ENCODE data around the gene HS6ST3.

The HS6ST3 gene

GRCh38 chr13:96741779-96742178 is 651.9 kb downstream of the HS6ST3 start:
- H3K4me3 ChIP-seq (ENCODE audit: low read length): no peak overlapping the region
- H3K36me3 ChIP-seq (ENCODE audit: insufficient read depth, low read length): no peaks in the 10 kb centered on the region
- no peak overlapping the region for H3K27ac ChIP-seq (ENCODE audit: low read depth, low read length)
- peaks cover 5% of the 10 kb centered on the region; the same call in 1 of the 2 replicates for H3K4me1 ChIP-seq (ENCODE audit: insufficient read depth, low read length)
- H3K27me3 ChIP-seq (ENCODE audit: insufficient read depth, low read length): no peaks in the 10 kb centered on the region
- WGBS: 88% methylated on average over 1 of the region's 3 CpGs
- H3K9ac ChIP-seq (ENCODE audit: low read depth, low read length): no peak overlapping the region
- H3K9me3 ChIP-seq (ENCODE audit: insufficient read depth, low read depth, low read length): no peaks in the 10 kb centered on the region

DNA sequence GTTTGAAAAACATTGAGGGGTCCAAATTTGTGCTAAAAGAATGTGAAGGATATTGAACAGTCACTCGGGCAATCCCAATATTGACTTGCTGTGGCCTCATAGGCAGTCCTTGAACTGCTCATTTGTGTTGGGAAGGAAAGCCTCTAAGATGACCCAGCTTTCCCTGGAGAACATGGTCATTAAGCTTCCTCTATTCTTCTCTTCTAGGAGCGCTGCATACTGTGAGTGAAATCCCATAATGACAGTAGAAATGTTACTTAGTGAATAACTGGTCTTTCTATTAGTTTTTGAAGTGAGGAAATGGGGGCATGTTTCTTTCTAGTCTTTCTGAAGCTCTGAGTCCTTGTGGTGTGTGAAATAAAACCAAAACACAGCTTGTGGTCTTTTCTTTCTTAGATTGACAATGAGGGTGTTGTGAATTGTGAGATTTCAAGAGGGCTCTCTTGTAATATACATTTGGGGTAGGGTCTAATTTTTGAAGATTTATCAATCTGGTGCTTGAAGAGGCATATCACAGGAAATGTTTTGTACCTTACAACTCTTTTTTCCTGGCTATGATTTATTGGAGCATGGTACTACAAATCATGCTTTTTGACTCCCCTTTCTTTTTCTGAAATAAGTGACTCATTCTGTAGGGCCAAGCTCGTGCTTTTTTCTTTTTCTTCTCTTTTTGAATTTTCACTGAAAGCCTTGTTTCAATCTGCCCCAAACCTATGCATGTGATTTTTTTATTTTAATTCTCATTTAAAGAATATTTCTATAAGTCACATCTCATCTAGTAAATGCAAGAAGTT is 653.6 kb downstream of the HS6ST3 start:
- 92% methylated on average over 3 of the region's 3 CpGs for WGBS

GRCh38 chr13:96744367-96745331 is 654.7 kb downstream of the HS6ST3 start:
- no peak overlapping the region for H3K4me3 ChIP-seq (ENCODE audit: low read length)
- H3K27ac ChIP-seq (ENCODE audit: low read depth, low read length): no peak overlapping the region
- H3K4me1 ChIP-seq (ENCODE audit: insufficient read depth, low read length): peaks cover 5% of the 10 kb centered on the region; the same call in 1 of the 2 replicates
- no peak overlapping the region for H3K9ac ChIP-seq (ENCODE audit: low read depth, low read length)
- 94% methylated on average over 5 of the region's 5 CpGs for whole genome bisulfite sequencing
- H3K27me3 ChIP-seq (ENCODE audit: insufficient read depth, low read length): no peaks in the 10 kb centered on the region
- no peaks in the 10 kb centered on the region for H3K36me3 ChIP-seq (ENCODE audit: insufficient read depth, low read length)
- H3K9me3 ChIP-seq (ENCODE audit: insufficient read depth, low read depth, low read length): no peaks in the 10 kb centered on the region

More for the DNA sequence above, 653.6 kb downstream of the HS6ST3 start:
- no peaks in the 10 kb centered on the region for H3K9me3 ChIP-seq (ENCODE audit: insufficient read depth, low read depth, low read length)
- peaks cover 5% of the 10 kb centered on the region; the same call in 1 of the 2 replicates for H3K4me1 ChIP-seq (ENCODE audit: insufficient read depth, low read length)
- no peaks in the 10 kb centered on the region for H3K36me3 ChIP-seq (ENCODE audit: insufficient read depth, low read length)
- no peak overlapping the region for H3K9ac ChIP-seq (ENCODE audit: low read depth, low read length)
- H3K27ac ChIP-seq (ENCODE audit: low read depth, low read length): no peak overlapping the region
- no peaks in the 10 kb centered on the region for H3K27me3 ChIP-seq (ENCODE audit: insufficient read depth, low read length)
- no peak overlapping the region for H3K4me3 ChIP-seq (ENCODE audit: low read length)

DNA sequence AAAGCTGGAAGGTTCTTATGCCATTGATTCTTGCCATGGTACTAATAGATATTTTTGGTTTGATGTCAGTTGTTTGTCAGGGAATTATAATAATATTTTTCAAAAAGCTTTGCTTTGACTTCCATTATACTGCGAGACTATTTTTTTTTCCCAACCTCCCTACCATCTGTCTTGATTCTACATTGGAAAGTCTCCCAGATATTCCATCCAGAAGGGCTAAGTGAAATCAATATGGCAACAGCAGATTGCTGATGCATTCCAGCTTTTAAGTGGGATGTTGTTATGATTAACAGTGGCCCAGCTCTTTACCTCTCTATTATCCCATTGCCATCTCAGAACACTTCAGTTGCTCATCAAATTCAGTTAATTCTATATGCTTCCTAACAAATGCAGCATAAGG is 657.0 kb downstream of the HS6ST3 start:
- Histone ChIP-seq H3K27me3 (ENCODE audit: insufficient read depth, low read length) (no peaks in the 10 kb centered on the region), H3K27ac (ENCODE audit: low read depth, low read length) (no peak overlapping the region), H3K9ac (ENCODE audit: low read depth, low read length) (no peak overlapping the region), H3K36me3 (ENCODE audit: insufficient read depth, low read length) (no peaks in the 10 kb centered on the region), H3K4me3 (ENCODE audit: low read length) (no peak overlapping the region), H3K9me3 (ENCODE audit: insufficient read depth, low read depth, low read length) (no peaks in the 10 kb centered on the region), H3K4me1 (ENCODE audit: insufficient read depth, low read length) (peaks cover 5% of the 10 kb centered on the region; the same call in 1 of the 2 replicates)
- WGBS: 95% methylated on average over 1 of the region's 1 CpG

GRCh38 chr13:96749825-96750224 is 659.9 kb downstream of the HS6ST3 start:
- Histone ChIP-seq H3K4me3 (ENCODE audit: low read length) (no peak overlapping the region), H3K4me1 (ENCODE audit: insufficient read depth, low read length) (no peaks in the 10 kb centered on the region), H3K36me3 (ENCODE audit: insufficient read depth, low read length) (no peaks in the 10 kb centered on the region), H3K9me3 (ENCODE audit: insufficient read depth, low read depth, low read length) (no peaks in the 10 kb centered on the region), H3K27ac (ENCODE audit: low read depth, low read length) (no peak overlapping the region), H3K27me3 (ENCODE audit: insufficient read depth, low read length) (no peaks in the 10 kb centered on the region), H3K9ac (ENCODE audit: low read depth, low read length) (no peak overlapping the region)

DNA sequence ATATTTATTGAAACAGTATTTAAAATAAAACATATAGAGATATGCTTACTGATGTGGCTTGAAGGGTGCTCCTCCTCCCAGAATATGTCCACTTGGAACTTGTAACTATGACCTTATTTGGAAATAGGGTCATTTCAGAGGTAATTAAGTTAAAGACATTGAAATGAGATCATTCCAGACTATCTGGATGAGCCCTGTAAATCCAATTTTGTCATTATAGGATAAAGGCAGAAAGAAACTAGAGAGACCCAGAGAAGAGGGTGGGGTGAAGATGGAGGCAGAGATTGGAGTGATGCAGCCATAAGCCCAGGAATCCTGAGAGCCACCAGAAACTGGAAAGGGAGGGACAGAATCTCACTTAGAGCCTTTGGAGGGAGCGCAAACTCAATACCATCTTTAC is 661.2 kb downstream of the HS6ST3 start:
- Histone ChIP-seq H3K4me1 (ENCODE audit: insufficient read depth, low read length) (no peaks in the 10 kb centered on the region), H3K27ac (ENCODE audit: low read depth, low read length) (no peak overlapping the region), H3K9me3 (ENCODE audit: insufficient read depth, low read depth, low read length) (peaks cover under 1% of the 10 kb centered on the region; the same call in 1 of the 2 replicates), H3K27me3 (ENCODE audit: insufficient read depth, low read length) (no peaks in the 10 kb centered on the region), H3K4me3 (ENCODE audit: low read length) (no peak overlapping the region), H3K9ac (ENCODE audit: low read depth, low read length) (no peak overlapping the region), H3K36me3 (ENCODE audit: insufficient read depth, low read length) (no peaks in the 10 kb centered on the region)
- 100% methylated on average over 1 of the region's 1 CpG for WGBS

DNA sequence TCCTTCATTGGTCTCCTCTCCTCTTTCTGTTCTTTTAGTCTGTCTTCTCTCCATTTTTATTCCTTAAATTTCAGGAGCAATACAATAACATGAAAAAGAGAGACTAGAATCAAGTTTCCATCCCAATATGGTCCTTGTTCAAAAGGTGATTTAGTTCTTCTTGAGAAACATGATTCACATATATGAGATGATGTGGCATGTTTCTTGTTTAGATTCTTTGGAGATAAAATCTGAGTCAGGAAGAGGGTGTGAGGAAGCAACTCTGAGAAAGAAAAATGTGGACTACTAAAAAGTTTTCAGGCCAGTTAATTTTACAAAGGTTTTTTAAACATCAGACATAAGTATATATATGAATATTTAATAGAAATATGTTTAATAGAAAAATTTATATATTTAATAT is 673.0 kb downstream of the HS6ST3 start:
- Histone ChIP-seq H3K9ac (ENCODE audit: low read depth, low read length) (no peak overlapping the region), H3K27ac (ENCODE audit: low read depth, low read length) (no peak overlapping the region), H3K36me3 (ENCODE audit: insufficient read depth, low read length) (no peaks in the 10 kb centered on the region), H3K4me1 (ENCODE audit: insufficient read depth, low read length) (peaks cover 13% of the 10 kb centered on the region; the same call in 1 of the 2 replicates), H3K27me3 (ENCODE audit: insufficient read depth, low read length) (no peaks in the 10 kb centered on the region), H3K9me3 (ENCODE audit: insufficient read depth, low read depth, low read length) (no peaks in the 10 kb centered on the region), H3K4me3 (ENCODE audit: low read length) (no peak overlapping the region)

- no peak overlapping the region for H3K9ac ChIP-seq (ENCODE audit: low read depth, low read length)
- H3K36me3 ChIP-seq (ENCODE audit: insufficient read depth, low read length): no peaks in the 10 kb centered on the region
- H3K9me3 ChIP-seq (ENCODE audit: insufficient read depth, low read depth, low read length): no peaks in the 10 kb centered on the region
- 90% methylated on average over 3 of the region's 3 CpGs for WGBS
- no peak overlapping the region for H3K27ac ChIP-seq (ENCODE audit: low read depth, low read length)
- peaks cover 33% of the 10 kb centered on the region for H3K4me1 ChIP-seq (ENCODE audit: insufficient read depth, low read length)
- H3K4me3 ChIP-seq (ENCODE audit: low read length): no peak overlapping the region
- no peaks in the 10 kb centered on the region for H3K27me3 ChIP-seq (ENCODE audit: insufficient read depth, low read length)
These were observed 676.4 kb downstream of the HS6ST3 start for GRCh38 chr13:96766306-96766705.

- no peak overlapping the region for H3K4me3 ChIP-seq (ENCODE audit: low read length)
- no peaks in the 10 kb centered on the region for H3K36me3 ChIP-seq (ENCODE audit: insufficient read depth, low read length)
- H3K9ac ChIP-seq (ENCODE audit: low read depth, low read length): 0 out of 2 replicates have a peak overlapping the region, but pooled peaks have one; percentile 2
- H3K27ac ChIP-seq (ENCODE audit: low read depth, low read length): peak overlapping the region; percentile 40; the same call in 1 of the 2 replicates
- peaks cover 33% of the 10 kb centered on the region for H3K4me1 ChIP-seq (ENCODE audit: insufficient read depth, low read length)
- 84% methylated on average over 6 of the region's 6 CpGs for WGBS
- H3K9me3 ChIP-seq (ENCODE audit: insufficient read depth, low read depth, low read length): no peaks in the 10 kb centered on the region
- no peaks in the 10 kb centered on the region for H3K27me3 ChIP-seq (ENCODE audit: insufficient read depth, low read length)
These were observed 678.6 kb downstream of the HS6ST3 start for GRCh38 chr13:96768524-96768923.

DNA sequence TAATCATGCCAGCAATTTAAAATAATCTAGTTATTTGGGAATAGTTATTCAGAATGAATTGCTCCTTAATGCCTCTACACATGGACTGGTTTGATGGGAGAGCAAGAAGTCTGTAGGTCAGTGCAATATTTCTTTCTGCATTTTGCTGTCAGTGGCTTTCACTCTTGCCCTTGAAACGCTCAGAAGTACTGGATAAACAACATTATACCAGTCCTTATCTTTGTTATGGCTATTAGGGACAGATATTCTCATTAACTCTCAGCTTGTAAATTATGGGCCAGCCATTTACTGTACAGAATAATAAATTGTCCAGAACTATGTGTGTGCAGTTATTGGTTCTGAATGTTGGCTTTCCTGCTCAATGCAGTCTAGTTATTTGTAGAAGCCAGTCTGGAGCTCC is 680.0 kb downstream of the HS6ST3 start:
- no peak overlapping the region for H3K4me3 ChIP-seq (ENCODE audit: low read length)
- H3K9me3 ChIP-seq (ENCODE audit: insufficient read depth, low read depth, low read length): no peaks in the 10 kb centered on the region
- no peaks in the 10 kb centered on the region for H3K36me3 ChIP-seq (ENCODE audit: insufficient read depth, low read length)
- peaks cover 23% of the 10 kb centered on the region for H3K4me1 ChIP-seq (ENCODE audit: insufficient read depth, low read length)
- WGBS: 80% methylated on average over 1 of the region's 1 CpG
- H3K9ac ChIP-seq (ENCODE audit: low read depth, low read length): no peak overlapping the region
- H3K27me3 ChIP-seq (ENCODE audit: insufficient read depth, low read length): no peaks in the 10 kb centered on the region
- H3K27ac ChIP-seq (ENCODE audit: low read depth, low read length): no peak overlapping the region
